Activated T-helper 9 cell treated with anti-CD3 and anti-CD28 coated beads, Interleukin-2, amount 50 U/mL, for 16 hours (primary cell): ENCODE data around the gene NDOR1.

Experiments
- DNase-seq: peaks from one replicate; pipeline ENCODE4 v3.0.0-alpha.2; 2020; ENCODE audit warnings: low read depth

The NDOR1 gene

GRCh38 chr9:137167747-137168572 is 37.5 kb upstream of the NDOR1 start:
- DNase-seq = no peak

- DNase-seq = no peak
Measured at GRCh38 chr9:137168573-137168903, 37.0 kb upstream of the NDOR1 start.

GRCh38 chr9:137168904-137169856 is 36.3 kb upstream of the NDOR1 start:
- DNase-seq = no peak

GRCh38 chr9:137169896-137170358 is 35.6 kb upstream of the NDOR1 start, which contains the start of gene LRRC26:
Gene LRRC26 (minus strand): TSS chr9:137170051. CDS start chr9:137169943, 108 bp downstream.
- no peak for DNase-seq

- DNase-seq = no peak
Measured at GRCh38 chr9:137170486-137171148, 34.9 kb upstream of the NDOR1 start.

GRCh38 chr9:137171149-137171900 is 34.2 kb upstream of the NDOR1 start:
- DNase-seq = no peak

- DNase-seq = no peak
Measured at GRCh38 chr9:137172901-137173795, 32.4 kb upstream of the NDOR1 start.

GRCh38 chr9:137173796-137174664 is 31.5 kb upstream of the NDOR1 start:
- no peak for DNase-seq

- DNase-seq = no peak
Measured at GRCh38 chr9:137174722-137175293, 30.7 kb upstream of the NDOR1 start.

- no peak for DNase-seq
Measured at GRCh38 chr9:137175345-137175961, 30.0 kb upstream of the NDOR1 start.

- no peak for DNase-seq
Measured at GRCh38 chr9:137176302-137177182, 29.0 kb upstream of the NDOR1 start.

GRCh38 chr9:137178201-137178938 is 27.1 kb upstream of the NDOR1 start:
- no peak for DNase-seq

GRCh38 chr9:137178939-137179630 is 26.4 kb upstream of the NDOR1 start:
- DNase-seq = no peak

GRCh38 chr9:137179761-137180160 is 25.7 kb upstream of the NDOR1 start:
- no peak for DNase-seq

GRCh38 chr9:137180491-137180890 is 25.0 kb upstream of the NDOR1 start:
- no peak for DNase-seq

- no peak for DNase-seq
Measured at GRCh38 chr9:137181680-137182079, 23.8 kb upstream of the NDOR1 start.
